ENCODE measurements around the gene KRTAP2-1.

- no peak for TF ChIP-seq POLR2A (IDR thresholded peaks at IDR 0.05; ENCODE audit: low read depth, low read length)
- no peak for TF ChIP-seq POLR2AphosphoS5 (IDR thresholded peaks at IDR 0.05; ENCODE audit: low read depth, low read length)
- no peak for TF ChIP-seq TAF1 (IDR thresholded peaks at IDR 0.05; ENCODE audit: borderline replicate concordance, low read depth, low read length)
These were observed 27.7 kb downstream of the KRTAP2-1 start for GRCh38 chr17:41019415-41019814.

Data from GM12892 (cell line).